OCI-LY1 (cell line): Measurements from ENCODE around the gene DOCK4.
"Not testable (repeated sequence)": the region's sequence is repeated elsewhere in the genome, so short reads cannot be mapped to it uniquely, and the experiment has no call there.

Experiments
- H2AFZ ChIP-seq: fragments of 200-600 bp; sonication (generic), shearing (Covaris generic); 2 replicates; pipeline ENCODE4 v1.6.0; 2014; ENCODE audit warnings: antibody characterized with exemption, mild to moderate bottlenecking, low read length
- H3F3A ChIP-seq: fragments of 200-600 bp; sonication (generic), shearing (Covaris generic); 2 replicates; pipeline ENCODE4 v1.6.0; 2014; ENCODE audit warnings: mild to moderate bottlenecking, antibody characterized with exemption, low read length, moderate library complexity; ENCODE audit not compliant: insufficient read depth
- H3K27ac ChIP-seq: fragments of 200-600 bp; sonication (generic); 2 replicates; pipeline ENCODE4 v1.5.1; 2014; ENCODE audit warnings: low read length, mixed run types, mild to moderate bottlenecking, low read depth; ENCODE audit not compliant: poor library complexity, severe bottlenecking
- H3K27me3 ChIP-seq: fragments of 200-600 bp; sonication (generic); 2 replicates; pipeline ENCODE4 v1.6.0; 2014; ENCODE audit warnings: antibody characterized with exemption, mild to moderate bottlenecking, low read length, moderate library complexity; ENCODE audit not compliant: insufficient read depth
- H3K36me3 ChIP-seq: fragments of 200-600 bp; sonication (generic); 2 replicates; pipeline ENCODE4 v1.6.1; 2014; ENCODE audit warnings: mild to moderate bottlenecking, antibody characterized with exemption, low read length, moderate library complexity, mixed read lengths; ENCODE audit not compliant: insufficient read depth
- H3K4me1 ChIP-seq: fragments of 200-600 bp; sonication (generic); 2 replicates; pipeline ENCODE4 v1.5.1; 2014; ENCODE audit warnings: mild to moderate bottlenecking, low read length, moderate library complexity; ENCODE audit not compliant: insufficient read depth, severe bottlenecking
- H3K4me2 ChIP-seq: fragments of 200-600 bp; sonication (generic), shearing (Covaris generic); 2 replicates; pipeline ENCODE4 v1.6.1; 2014; ENCODE audit warnings: low read length
- H3K4me3 ChIP-seq: fragments of 200-600 bp; sonication (generic); 2 replicates; pipeline ENCODE4 v1.5.1; 2014; ENCODE audit warnings: low read length, low read depth, mild to moderate bottlenecking, mixed read lengths; ENCODE audit not compliant: poor library complexity, severe bottlenecking
- H3K79me2 ChIP-seq: fragments of 200-600 bp; shearing (Covaris generic); 2 replicates; pipeline ENCODE4 v1.6.1; 2016; ENCODE audit warnings: mixed run types, low read length, mixed read lengths; ENCODE audit not compliant: insufficient read depth
- H3K9ac ChIP-seq: fragments of 200-600 bp; sonication (generic), shearing (Covaris generic); 2 replicates; pipeline ENCODE4 v1.6.1; 2014; ENCODE audit warnings: mild to moderate bottlenecking, low read length, mixed read lengths
- H3K9me2 ChIP-seq: fragments of 200-600 bp; sonication (generic), shearing (Covaris generic); 2 replicates; pipeline ENCODE4 v1.6.1; 2014; ENCODE audit warnings: low read depth, mild to moderate bottlenecking, low read length, mixed read lengths
- H3K9me3 ChIP-seq: fragments of 200-600 bp; shearing (Covaris generic); 2 replicates; pipeline ENCODE4 v1.6.1; 2014; ENCODE audit warnings: low read length, mixed read lengths
- H4K20me1 ChIP-seq: fragments of 200-600 bp; sonication (generic), shearing (Covaris generic); 2 replicates; pipeline ENCODE4 v1.6.0; 2016; ENCODE audit warnings: mild to moderate bottlenecking, low read length; ENCODE audit not compliant: insufficient read depth
- CTCF ChIP-seq: fragments of 200-600 bp; sonication (generic), shearing (Covaris generic); IDR thresholded peaks from 2 replicates; pipeline ENCODE4 v1.5.1; 2017; ENCODE audit warnings: mild to moderate bottlenecking, antibody characterized with exemption, low read length, moderate library complexity, mixed read lengths
- EZH2 ChIP-seq: fragments of 200-600 bp; sonication (generic), shearing (Covaris generic); IDR thresholded peaks from 2 replicates; pipeline ENCODE4 v1.8.0; 2017; ENCODE audit warnings: borderline replicate concordance, mixed run types, mild to moderate bottlenecking, antibody characterized with exemption, low read length, moderate library complexity, mixed read lengths

The DOCK4 gene

GRCh38 chr7:112252141-112252540, 45.9 kb upstream of the DOCK4 start:
- H3K27ac ChIP-seq = no peak overlapping the region
- no peak overlapping the region for H3K4me3 ChIP-seq

GRCh38 chr7:112249967-112250366, 43.8 kb upstream of the DOCK4 start:
- H3K9me2 ChIP-seq, H4K20me1 ChIP-seq, H3K36me3 ChIP-seq, H3K27me3 ChIP-seq, H3K4me2 ChIP-seq, H2AFZ ChIP-seq, H3K9me3 ChIP-seq, H3K27ac ChIP-seq, H3K9ac ChIP-seq, H3K4me1 ChIP-seq, H3K79me2 ChIP-seq, H3F3A ChIP-seq, H3K4me3 ChIP-seq: not testable (repeated sequence)

More at GRCh38 chr7:112252141-112252540, 45.9 kb upstream of the DOCK4 start:
- TF ChIP-seq CTCF = no peak
- TF ChIP-seq EZH2 = no peak
- Histone ChIP-seq H3K79me2 (no peaks in the 10 kb centered on the region), H3K9me2 (no peaks in the 10 kb centered on the region), H3K9ac (no peak overlapping the region), H4K20me1 (no peaks in the 10 kb centered on the region), H3K4me1 (no peaks in the 10 kb centered on the region), H3K36me3 (no peaks in the 10 kb centered on the region), H3K9me3 (no peaks in the 10 kb centered on the region), H3K4me2 (no peak overlapping the region), H3K27me3 (no peaks in the 10 kb centered on the region), H3F3A (no peaks in the 10 kb centered on the region), H2AFZ (no peak overlapping the region)

GRCh38 chr7:112248598-112248997, 42.4 kb upstream of the DOCK4 start:
- H3K4me2 ChIP-seq = no peak overlapping the region
- no peaks in the 10 kb centered on the region for H3K4me1 ChIP-seq
- no peaks in the 10 kb centered on the region for H3K9me3 ChIP-seq
- H3K4me3 ChIP-seq = no peak overlapping the region
- H3K27me3 ChIP-seq = no peaks in the 10 kb centered on the region
- no peak overlapping the region for H3K9ac ChIP-seq
- H4K20me1 ChIP-seq = no peaks in the 10 kb centered on the region
- TF ChIP-seq CTCF (no peak), EZH2 (no peak)
- no peaks in the 10 kb centered on the region for H3K36me3 ChIP-seq
- no peak overlapping the region for H2AFZ ChIP-seq
- H3K9me2 ChIP-seq = no peaks in the 10 kb centered on the region
- no peak overlapping the region for H3K27ac ChIP-seq
- H3K79me2 ChIP-seq = no peaks in the 10 kb centered on the region
- H3F3A ChIP-seq = no peaks in the 10 kb centered on the region

- no peak overlapping the region for H2AFZ ChIP-seq
- H3K9me3 ChIP-seq = peaks cover 5% of the 10 kb centered on the region
- no peaks in the 10 kb centered on the region for H3F3A ChIP-seq
- no peak overlapping the region for H3K27ac ChIP-seq
- H4K20me1 ChIP-seq = no peaks in the 10 kb centered on the region
- no peaks in the 10 kb centered on the region for H3K36me3 ChIP-seq
- TF ChIP-seq EZH2 (no peak), CTCF (no peak)
- H3K27me3 ChIP-seq = no peaks in the 10 kb centered on the region
- no peak overlapping the region for H3K9ac ChIP-seq
- no peak overlapping the region for H3K4me2 ChIP-seq
- no peaks in the 10 kb centered on the region for H3K9me2 ChIP-seq
- H3K4me1 ChIP-seq = no peaks in the 10 kb centered on the region
- no peaks in the 10 kb centered on the region for H3K79me2 ChIP-seq
- H3K4me3 ChIP-seq = no peak overlapping the region
These were observed 32.8 kb upstream of the DOCK4 start for GRCh38 chr7:112238852-112239610.
